B cell (primary cell): ENCODE results near the gene ZNF81.

ENCODE experiments used
- CTCF ChIP-seq: fragments of 200-600 bp; IDR thresholded peaks from one replicate; pipeline ENCODE4 v1.8.0; 2022; ENCODE audit warnings: antibody characterized with exemption, mild to moderate bottlenecking
- EZH2 ChIP-seq: IDR thresholded peaks from 2 replicates; pipeline ENCODE4 v1.6.1; 2012; ENCODE audit warnings: borderline replicate concordance, low read depth, mild to moderate bottlenecking, moderate library complexity, low read length; ENCODE audit not compliant: insufficient read depth, poor library complexity, severe bottlenecking

GRCh38 chrX:47873123-47873522 lies 36.4 kb downstream of the ZNF81 start:
- TF ChIP-seq CTCF (no peak), EZH2 (no peak)
